HG03439 (cell line): ENCODE data around the gene SGMS1.
A peak's percentile ranks its signal among the peaks of the same experiment; 100 is the strongest.
"Not testable (repeated sequence)": the region's sequence is repeated elsewhere in the genome, so short reads cannot be mapped to it uniquely, and the experiment has no call there.

Experiments used
- ATAC-seq: cut with Tn5 transposase; IDR thresholded peaks from one replicate; pipeline ENCODE4 v1.9.1; 2021; ENCODE audit warnings: mild to moderate bottlenecking, moderate library complexity; ENCODE audit not compliant: unreplicated experiment

Gene SGMS1

GRCh38 chr10:50623663-50624412 is at the start of gene SGMS1:
Gene SGMS1, minus strand, starts transcription at chr10:50623956. Its CDS starts 279,842 bp downstream, at chr10:50344114.
- peak; percentile 33 for ATAC-seq

GRCh38 chr10:50672152-50672551 is 48.4 kb upstream of the SGMS1 start:
- ATAC-seq, result not testable (repeated sequence)

GRCh38 chr10:50671645-50672044 is 47.9 kb upstream of the SGMS1 start:
- ATAC-seq, result not testable (repeated sequence)

- ATAC-seq, result not testable (repeated sequence)
These were observed 46.2 kb upstream of the SGMS1 start for GRCh38 chr10:50669957-50670356.

- ATAC-seq, result not testable (repeated sequence)
These were observed 43.6 kb upstream of the SGMS1 start for GRCh38 chr10:50667353-50667752.

GRCh38 chr10:50662420-50662819 is 38.7 kb upstream of the SGMS1 start:
- not testable (repeated sequence) for ATAC-seq

- not testable (repeated sequence) for ATAC-seq
These were observed 37.8 kb upstream of the SGMS1 start for GRCh38 chr10:50661563-50661962.

- peak; percentile 99 for ATAC-seq
These were observed 36.3 kb upstream of the SGMS1 start for GRCh38 chr10:50659865-50660730.

GRCh38 chr10:50659016-50659864 is 35.5 kb upstream of the SGMS1 start:
- ATAC-seq, result not testable (repeated sequence)

GRCh38 chr10:50658165-50658564 is 34.4 kb upstream of the SGMS1 start:
- ATAC-seq, result no peak

- no peak for ATAC-seq
These were observed 30.0 kb upstream of the SGMS1 start for GRCh38 chr10:50653758-50654157.

- peak; percentile 36 for ATAC-seq
These were observed 29.4 kb upstream of the SGMS1 start for GRCh38 chr10:50653142-50653541.

- no peak for ATAC-seq
These were observed 28.1 kb upstream of the SGMS1 start for GRCh38 chr10:50651808-50652207.

GRCh38 chr10:50650481-50650880 is 26.7 kb upstream of the SGMS1 start:
- no peak for ATAC-seq

GRCh38 chr10:50648935-50649227 is 25.1 kb upstream of the SGMS1 start:
- ATAC-seq, result no peak

GRCh38 chr10:50648089-50648934 is 24.6 kb upstream of the SGMS1 start:
- ATAC-seq, result peak; percentile 70

- ATAC-seq, result not testable (repeated sequence)
These were observed 23.6 kb upstream of the SGMS1 start for GRCh38 chr10:50647350-50647749.

GRCh38 chr10:50645236-50645635 is 21.5 kb upstream of the SGMS1 start:
- no peak for ATAC-seq

GRCh38 chr10:50641626-50642025 is 17.9 kb upstream of the SGMS1 start:
- ATAC-seq, result no peak

GRCh38 chr10:50640238-50640637 is 16.5 kb upstream of the SGMS1 start:
- ATAC-seq, result no peak
